Measurements from ENCODE around the gene CAMTA1.

CAMTA1 gene

DNA sequence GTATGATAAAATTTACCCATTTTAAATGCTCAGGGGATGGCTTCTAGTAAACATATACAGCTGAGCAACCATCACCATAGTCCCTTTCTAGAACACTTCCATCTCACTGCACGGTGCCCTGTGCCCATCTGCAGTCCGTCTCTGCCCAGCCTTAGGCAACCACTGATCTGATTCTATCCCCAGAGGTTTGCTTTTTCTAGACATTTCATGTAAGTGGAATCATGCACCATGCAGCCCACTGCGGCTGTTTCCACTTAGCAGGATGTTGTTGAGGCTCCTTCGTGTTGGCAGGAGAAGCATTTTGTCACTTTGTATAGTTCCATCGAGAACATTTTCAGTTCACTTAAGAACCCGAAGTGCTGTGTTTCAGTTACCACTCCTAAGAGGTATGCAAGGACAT, 958.1 kb downstream of the CAMTA1 start:
- no peak for DNase-seq

- DNase-seq: no peak
Measured at GRCh38 chr1:7744882-7745281, 959.6 kb downstream of the CAMTA1 start.

- DNase-seq: no peak
Measured at GRCh38 chr1:7745783-7746182, 960.5 kb downstream of the CAMTA1 start.

GRCh38 chr1:7747605-7748004, 962.4 kb downstream of the CAMTA1 start:
- DNase-seq: no peak

DNA sequence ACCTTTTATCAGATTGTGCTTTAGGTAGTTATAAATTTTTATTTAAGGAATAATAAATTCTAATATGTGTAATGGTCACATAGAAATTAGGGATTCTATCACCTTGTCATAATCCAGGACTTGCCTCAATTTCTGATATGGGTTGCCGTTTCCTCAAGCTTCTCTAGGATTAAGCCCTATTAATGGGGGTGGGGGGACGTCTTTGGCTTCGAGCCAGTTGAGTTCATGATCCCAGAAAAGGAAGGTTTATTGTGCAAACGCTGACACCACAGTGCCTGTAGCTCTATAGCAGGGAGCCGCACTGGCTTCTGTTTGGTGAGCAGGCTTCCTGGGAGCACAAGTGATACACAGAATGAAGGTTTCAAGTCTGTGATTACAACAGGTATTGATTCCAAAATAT, 963.9 kb downstream of the CAMTA1 start:
- DNase-seq: no peak

DNA sequence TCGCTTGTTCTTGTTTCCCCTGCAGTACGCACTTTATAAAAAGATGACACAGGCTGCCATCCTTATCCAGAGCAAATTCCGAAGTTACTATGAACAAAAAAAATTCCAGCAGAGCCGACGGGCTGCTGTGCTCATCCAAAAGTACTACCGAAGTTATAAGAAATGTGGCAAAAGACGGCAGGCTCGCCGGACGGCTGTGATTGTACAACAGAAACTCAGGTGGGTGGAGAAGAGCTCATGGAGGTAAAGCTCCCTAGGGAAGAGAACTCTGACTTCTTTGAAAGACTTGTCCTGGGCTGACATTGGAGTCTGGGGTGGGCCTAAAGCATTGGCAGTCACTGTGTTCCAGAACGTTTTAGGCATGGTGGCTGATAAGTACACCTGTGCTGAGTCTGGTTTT, 965.9 kb downstream of the CAMTA1 start:
- DNase-seq: no peak

- peak in 37 of 51 donors; percentile 4 to 89 (median 31) for DNase-seq
Measured at GRCh38 chr1:7752512-7753417, 967.5 kb downstream of the CAMTA1 start.

GRCh38 chr1:7753641-7754040, 968.4 kb downstream of the CAMTA1 start:
- no peak for DNase-seq

DNA sequence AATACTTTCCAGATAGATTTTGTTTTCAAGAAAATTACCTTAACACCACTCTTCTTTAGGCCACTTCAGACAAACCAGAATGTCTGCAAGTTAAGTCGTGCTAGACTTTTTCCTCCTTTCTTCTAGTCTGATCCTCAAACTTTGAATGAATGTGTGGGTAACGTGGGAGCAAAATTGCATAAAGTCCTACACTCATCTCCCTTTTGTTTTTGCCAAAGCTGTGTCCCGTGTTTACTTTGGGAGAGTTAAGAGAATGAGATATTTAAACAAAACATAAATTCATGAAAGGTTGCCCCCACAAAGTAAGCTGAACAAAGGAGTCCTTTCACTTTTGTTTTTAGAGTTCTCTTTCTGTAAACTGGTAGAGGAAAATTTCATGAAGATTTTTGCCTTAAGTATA, 969.0 kb downstream of the CAMTA1 start:
- DNase-seq: no peak

DNA sequence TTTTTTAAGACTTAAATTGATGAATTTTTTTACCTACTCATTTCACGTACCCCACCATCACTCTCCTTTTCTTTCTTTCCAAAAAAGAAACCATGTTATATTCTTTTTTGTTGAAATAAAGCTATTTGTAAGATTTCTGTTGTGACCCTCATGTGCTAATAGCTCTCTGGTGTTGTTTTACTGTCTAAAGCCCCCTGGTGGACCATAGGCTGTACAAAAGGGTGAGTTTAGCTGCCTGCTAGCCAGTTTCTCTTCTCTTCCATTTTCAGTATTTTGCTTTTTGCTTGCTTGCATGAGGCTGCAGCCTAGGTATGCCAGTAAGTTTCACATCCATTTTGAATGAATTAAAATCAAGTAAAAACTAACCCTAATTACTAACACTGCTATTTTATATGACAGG, 970.2 kb downstream of the CAMTA1 start:
- no peak for DNase-seq

- no peak for DNase-seq
Measured at GRCh38 chr1:7760245-7760644, 975.0 kb downstream of the CAMTA1 start.

- DNase-seq: no peak
Measured at GRCh38 chr1:7761103-7761502, 975.8 kb downstream of the CAMTA1 start.

GRCh38 chr1:7767176-7767575, 981.9 kb downstream of the CAMTA1 start:
- no peak for DNase-seq

DNA sequence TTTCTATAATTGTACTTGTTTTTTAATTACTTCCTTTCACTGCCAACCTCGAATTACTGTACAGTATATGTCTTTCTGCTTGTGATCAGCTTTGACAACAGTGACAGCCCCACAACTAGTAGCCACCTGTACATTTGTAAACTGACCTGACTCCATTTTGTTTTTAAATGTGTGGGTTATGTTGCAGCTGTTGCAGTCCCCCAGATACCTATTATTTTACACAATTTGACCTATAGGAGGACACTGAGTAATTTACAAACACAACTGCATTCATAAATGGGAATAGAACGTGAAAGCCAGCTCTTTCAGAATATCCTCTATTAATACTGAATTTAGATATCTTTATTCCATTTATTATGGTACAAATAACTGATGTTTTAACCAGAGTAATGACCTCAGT, 983.3 kb downstream of the CAMTA1 start:
- no peak for DNase-seq

DNA sequence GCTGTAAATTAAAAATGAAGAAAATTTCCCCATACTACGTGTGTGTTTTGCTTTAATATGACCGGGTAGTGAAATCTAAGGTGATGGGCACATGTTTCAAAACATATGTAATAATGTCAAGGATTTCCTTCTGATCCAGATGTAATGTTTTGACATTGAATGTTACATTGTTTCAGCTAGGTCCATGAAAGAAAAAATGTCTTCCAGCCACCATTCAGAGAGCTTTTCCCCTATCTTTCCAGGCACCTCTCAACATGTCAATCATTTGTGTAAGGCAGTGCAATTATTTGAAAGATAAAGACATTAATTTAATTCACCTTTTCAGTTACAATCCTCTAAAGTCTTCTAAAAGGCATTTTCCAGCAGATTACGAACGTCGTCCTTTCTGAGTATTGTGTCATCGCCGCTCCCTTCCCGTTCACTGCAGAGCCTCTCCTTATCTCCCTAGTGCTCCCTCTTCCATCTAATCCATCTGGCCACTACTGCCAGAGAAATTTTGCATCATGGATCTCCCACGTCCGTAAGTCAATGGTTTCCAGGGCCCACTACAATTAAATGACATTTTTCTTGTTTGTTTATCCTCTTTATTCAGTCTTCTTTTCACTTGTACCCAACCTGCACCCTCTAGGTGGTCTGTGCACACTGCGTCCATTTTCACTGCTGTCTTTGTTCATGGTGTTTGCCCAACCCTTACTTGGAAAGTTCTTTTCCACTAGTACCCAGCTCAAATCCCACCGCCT, 984.6 kb downstream of the CAMTA1 start:
- no peak for DNase-seq

DNA sequence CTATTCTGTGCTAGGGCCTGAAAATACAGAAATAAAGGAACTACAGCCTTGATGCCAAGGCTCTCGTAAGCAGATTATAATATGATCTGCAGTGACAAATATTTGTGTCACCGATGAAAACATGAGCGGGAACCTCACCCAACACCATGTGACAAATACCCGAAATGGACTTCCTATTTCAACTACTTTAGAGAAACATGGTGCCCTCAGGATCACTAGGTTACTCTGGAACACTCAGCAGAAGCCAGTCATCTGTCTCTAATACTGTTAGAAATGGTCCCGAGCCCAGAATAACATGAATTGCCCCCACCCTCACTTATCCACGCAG, 985.4 kb downstream of the CAMTA1 start:
- no peak for DNase-seq

DNA sequence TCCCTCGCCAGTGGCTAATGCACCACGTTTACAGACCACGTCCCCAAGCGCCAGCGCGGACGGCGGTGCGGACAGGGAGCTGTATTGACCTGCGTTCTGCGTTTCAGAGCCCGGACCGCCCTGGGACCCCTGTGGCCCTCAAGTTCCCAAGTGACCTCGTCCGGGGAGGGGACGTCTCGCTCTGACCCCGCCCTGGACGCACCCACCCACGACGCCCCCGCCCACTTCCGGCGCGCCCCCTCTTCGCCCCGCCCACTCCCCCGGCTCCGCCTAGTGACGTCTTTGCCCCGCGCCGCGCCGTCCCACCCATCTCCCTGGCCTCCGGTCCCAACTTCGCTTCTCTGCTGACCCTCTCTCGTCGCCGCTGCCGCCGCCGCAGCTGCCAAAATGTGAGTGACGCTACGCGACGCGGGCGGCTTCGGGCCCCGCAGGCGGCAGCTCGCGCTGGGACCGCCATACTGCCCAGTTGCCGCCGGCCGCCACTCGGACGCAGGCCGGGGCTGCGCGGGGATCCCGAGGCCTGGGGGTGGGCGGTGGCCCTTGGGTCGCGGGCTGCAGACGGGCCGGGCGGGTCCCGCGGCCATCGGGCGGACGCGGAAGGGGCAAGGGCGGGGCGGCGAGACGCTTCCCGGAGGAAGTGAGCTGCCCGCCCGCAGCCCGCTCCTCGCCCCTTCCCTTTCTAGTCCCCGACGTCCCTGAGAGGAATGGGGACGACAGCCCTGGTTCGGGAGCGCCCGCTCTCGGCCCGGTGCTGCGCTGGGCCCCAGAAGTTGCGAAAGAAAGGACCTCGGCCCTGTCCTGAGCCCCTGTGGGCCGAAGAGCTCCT, 986.0 kb downstream of the CAMTA1 start, which contains the start of gene VAMP3:
Gene VAMP3, plus strand, starts transcription at position 300 of the 826 bp plus-strand sequence. Its CDS starts 88 bp downstream, at position 388.
- peak; percentile 47 to 93 (median 82) for DNase-seq

DNA sequence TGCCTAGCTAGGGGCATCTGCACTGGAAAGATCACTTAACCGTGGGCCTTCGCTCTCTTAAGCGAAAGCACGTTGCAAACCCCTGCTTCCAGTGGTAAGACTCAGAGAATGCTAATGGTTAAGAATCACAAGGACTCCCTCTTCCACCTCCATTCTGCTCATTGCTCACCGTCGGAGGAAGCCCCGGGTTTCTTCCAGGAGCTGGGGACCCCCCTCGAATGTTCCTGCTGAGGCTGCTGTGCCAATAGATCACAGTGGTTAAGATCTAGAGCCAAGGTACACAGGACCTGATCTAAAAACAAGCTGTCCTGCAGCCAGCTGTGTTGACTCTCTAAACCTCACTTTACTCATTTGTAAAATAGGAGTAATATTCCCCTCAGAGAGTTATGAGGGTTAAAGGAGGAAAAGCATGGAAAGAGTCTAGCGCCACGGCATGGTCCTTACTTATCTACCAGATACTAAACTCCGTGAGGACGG, 986.6 kb downstream of the CAMTA1 start:
- DNase-seq: no peak

DNA sequence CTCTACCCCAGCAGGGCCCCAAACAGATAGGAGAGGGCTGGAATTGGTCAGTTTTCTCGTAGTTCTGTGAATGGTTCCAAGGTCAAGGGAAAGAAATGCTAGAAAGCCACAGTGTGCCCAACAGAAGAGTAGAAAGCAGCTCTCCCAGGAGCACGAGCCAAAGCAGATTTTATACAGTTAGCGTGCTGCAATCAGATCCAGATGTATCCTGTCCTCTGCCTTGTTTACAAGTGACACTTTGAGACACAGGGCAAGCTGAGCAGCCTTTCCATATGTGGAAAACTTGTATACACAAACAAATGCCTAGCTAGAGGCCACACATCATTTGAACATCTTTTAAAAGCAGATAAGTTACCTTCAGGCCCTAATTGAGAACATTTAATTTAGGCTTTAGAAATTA, 992.3 kb downstream of the CAMTA1 start:
- DNase-seq: no peak

- no peak for DNase-seq
Measured at GRCh38 chr1:7778133-7778628, 992.9 kb downstream of the CAMTA1 start.

- no peak for DNase-seq
Measured at GRCh38 chr1:7780976-7781375, 995.7 kb downstream of the CAMTA1 start.

DNA sequence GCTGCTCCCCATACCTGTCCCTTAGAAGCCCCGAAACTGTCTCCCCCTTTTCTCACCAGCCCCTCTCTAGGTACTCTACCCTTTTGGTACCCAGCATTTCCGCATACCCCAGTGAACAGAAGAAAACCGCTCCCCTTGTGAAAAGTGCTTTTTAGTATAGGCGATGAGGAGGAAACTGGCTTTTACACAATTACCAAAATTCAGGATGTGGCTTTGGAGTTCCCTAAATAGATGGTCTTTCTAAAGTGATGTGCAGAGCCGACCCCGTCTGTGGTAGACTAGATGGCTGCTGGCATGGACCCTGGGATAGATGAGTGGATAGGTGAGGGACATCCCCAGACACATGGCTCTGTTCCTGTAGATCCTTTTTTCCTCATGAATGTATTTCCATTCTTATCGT, 996.2 kb downstream of the CAMTA1 start:
- DNase-seq: no peak

Measured in hypothalamus (tissue), 51 donors.